ENCODE results near the gene PYCARD. TPM values are rescaled to one million over a fixed set of nuclear protein-coding genes. Genes with fewer than 3 reads are reported as not detected.

Gene PYCARD
- total and polyA plus RNA-seq, 3 donors from 2014 or later: 2.6 to 11.1 (median 8.7) TPM

DNA sequence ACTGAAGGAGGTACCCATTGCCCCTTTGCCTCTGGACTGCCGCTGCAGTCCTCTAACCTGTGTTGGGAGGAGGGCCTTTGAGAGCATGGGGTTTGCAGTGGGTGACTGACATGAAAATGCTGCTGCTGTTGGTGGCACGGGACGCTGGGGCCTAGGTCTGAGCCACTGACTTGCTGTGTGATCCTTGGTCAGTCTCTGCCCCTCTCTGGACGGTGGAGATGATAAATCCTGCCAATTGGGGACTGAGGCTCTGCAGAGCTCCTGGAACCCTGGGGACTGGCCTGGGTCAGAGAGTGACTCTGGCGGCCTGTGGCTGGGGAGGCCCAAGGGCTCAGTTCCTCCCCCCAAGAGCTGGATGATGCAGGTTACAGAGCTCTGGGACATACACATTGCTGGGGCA is 20.5 kb upstream of the PYCARD start:
- TF ChIP-seq CTCF (IDR thresholded peaks at IDR 0.05): no peak
- TF ChIP-seq POLR2A (IDR thresholded peaks at IDR 0.05): no peak
- Histone ChIP-seq H3K9me3 (no peaks in the 10 kb centered on the region), H3K4me3 (no peak overlapping the region), H3K27ac (no peak overlapping the region), H3K27me3 (no peaks in the 10 kb centered on the region), H3K4me1 (no peaks in the 10 kb centered on the region), H3K36me3 (ENCODE audit: low read depth, missing control alignments) (no peaks in the 10 kb centered on the region)
- intact Hi-C loops (cut with DNase I; ENCODE audit: low total_unique reads): no loop called here
- no peak for DNase-seq
- 90 to 100% methylated on average over 2 to 5 of the region's 5 CpGs for WGBS, 2 donors

DNA sequence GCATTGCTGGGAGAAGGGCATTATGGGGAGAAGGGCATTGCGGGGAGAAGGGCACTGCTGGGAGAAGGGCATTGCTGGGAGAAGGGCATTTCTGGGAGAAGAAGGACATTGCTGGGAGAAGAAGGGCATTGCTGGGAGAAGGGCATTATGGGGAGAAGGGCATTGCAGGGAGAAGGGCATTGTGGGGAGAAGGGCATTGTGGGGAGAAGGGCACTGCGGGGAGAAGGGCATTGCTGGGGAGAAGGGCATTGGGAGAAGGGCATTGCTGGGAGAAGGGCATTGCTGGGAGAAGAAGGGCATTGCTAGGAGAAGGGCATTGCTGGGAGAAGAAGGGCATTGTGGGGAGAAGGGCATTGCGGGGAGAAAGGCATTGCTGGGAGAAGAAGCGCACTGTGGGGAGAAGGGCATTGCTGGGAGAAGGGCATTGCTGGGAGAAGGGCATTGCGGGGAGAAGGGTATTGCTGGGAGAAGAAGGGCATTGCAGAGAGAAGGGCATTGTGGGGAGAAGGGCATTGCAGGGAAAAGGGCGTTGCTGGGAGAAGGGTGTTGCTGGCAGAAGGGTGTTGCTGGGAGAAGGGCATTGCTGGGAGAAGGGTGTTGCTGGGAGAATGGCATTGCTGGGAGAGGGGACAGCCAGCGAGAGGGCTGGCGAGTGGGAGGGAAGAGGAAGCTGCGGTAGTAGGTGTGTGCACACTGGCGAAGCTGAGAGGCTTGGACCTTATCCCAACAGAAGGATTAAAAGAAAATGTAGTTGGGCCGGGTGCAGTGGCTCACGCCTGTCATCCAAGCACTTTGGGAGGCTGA is 19.0 kb upstream of the PYCARD start:
- Histone ChIP-seq H3K4me1 (peaks cover 4% of the 10 kb centered on the region), H3K9me3 (no peaks in the 10 kb centered on the region), H3K27ac (no peak overlapping the region), H3K27me3 (no peaks in the 10 kb centered on the region), H3K4me3 (no peak overlapping the region), H3K36me3 (ENCODE audit: low read depth, missing control alignments) (no peaks in the 10 kb centered on the region)
- 69 to 78% methylated on average over 12 of the region's 12 CpGs for WGBS, 2 donors
- intact Hi-C loops (cut with DNase I; ENCODE audit: low total_unique reads): no loop called here
- no peak for DNase-seq
- TF ChIP-seq POLR2A (IDR thresholded peaks at IDR 0.05) (no peak), CTCF (IDR thresholded peaks at IDR 0.05) (no peak)

GRCh38 chr16:31219154-31219741 is 16.7 kb upstream of the PYCARD start:
- DNase-seq: no peak
- Histone ChIP-seq H3K36me3 (ENCODE audit: low read depth, missing control alignments) (no peaks in the 10 kb centered on the region), H3K27me3 (no peaks in the 10 kb centered on the region), H3K27ac (no peak overlapping the region), H3K4me1 (peaks cover 16% of the 10 kb centered on the region), H3K4me3 (no peak overlapping the region), H3K9me3 (no peaks in the 10 kb centered on the region)
- WGBS, 2 donors: 89 to 100% methylated on average over 1 to 15 of the region's 15 CpGs
- TF ChIP-seq CTCF (IDR thresholded peaks at IDR 0.05) (no peak), POLR2A (IDR thresholded peaks at IDR 0.05) (no peak)
- intact Hi-C loops (cut with DNase I; ENCODE audit: low total_unique reads): no loop called here

GRCh38 chr16:31217136-31217530 is 14.6 kb upstream of the PYCARD start:
- Histone ChIP-seq H3K27ac (no peak overlapping the region), H3K27me3 (no peaks in the 10 kb centered on the region), H3K4me3 (no peak overlapping the region), H3K36me3 (ENCODE audit: low read depth, missing control alignments) (no peaks in the 10 kb centered on the region), H3K4me1 (peaks cover 16% of the 10 kb centered on the region), H3K9me3 (no peaks in the 10 kb centered on the region)
- DNase-seq: no peak
- WGBS, 2 donors: 29% methylated on average over 2 to 4 of the region's 4 CpGs
- no peak for TF ChIP-seq POLR2A (IDR thresholded peaks at IDR 0.05)
- no peak for TF ChIP-seq CTCF (IDR thresholded peaks at IDR 0.05)
- intact Hi-C loops (cut with DNase I; ENCODE audit: low total_unique reads): no loop called here

Data from testis (tissue), 3 donors.